ENCODE results near the gene SSUH2.
A peak's percentile ranks its signal among the peaks of the same experiment; 100 is the strongest.

SSUH2 gene

DNA sequence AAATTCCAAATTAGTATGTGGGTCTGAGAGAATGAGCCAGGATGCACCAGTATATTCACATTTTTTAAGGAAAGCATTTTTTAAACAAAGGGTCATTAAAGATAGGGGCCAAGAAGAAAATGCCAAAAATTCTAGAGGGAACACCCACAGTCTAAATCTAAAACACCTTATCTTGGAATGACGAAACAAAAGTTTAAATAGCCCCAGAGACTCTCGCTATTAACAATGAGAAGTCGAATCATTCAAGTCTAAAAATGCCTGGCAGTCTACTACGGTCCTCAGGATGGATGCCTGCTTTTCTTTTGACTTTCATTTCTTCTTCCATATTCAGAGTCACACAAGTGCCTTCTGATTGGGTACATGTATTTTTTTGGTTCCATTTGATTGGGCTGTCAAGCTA is 66.3 kb downstream of the SSUH2 start:
- no peak for DNase-seq

GRCh38 chr3:8576841-8577571 is 67.6 kb downstream of the SSUH2 start:
- DNase-seq, result no peak

- DNase-seq, result no peak
Measured at GRCh38 chr3:8576436-8576835, 68.2 kb downstream of the SSUH2 start.

DNA sequence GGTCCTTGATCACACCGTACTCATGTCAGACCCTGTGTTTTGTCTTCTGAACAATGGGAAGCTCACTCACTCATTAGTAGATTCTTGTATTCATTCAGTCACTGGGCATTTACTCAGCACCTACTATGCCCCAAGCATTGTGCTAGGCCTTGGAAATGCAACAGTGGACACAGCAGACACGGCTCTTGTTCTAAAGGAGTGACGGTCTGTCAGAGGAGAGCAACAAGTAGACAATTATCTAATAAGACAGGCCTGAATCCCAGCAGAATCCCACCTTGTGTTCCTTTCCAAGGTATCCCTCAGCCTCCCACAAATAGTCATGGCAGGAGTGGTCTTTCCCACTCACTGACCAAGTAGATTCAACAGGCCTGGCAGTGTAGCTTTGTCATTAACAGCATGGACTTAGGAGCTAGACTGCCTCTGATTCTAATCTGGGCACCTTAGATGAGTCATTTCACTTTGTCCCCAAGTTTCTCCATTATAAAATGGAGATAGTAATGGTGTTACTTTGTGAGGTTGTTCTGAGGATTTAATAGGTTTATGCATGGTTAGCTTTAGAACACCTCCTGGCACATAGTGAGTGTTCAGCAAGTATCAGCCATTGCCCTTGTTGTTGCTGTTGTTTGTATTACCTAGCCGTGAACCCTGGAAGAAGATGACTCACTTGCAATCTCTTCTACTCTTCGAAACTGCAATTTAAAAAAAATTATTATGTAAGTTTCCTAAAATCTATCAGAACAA is 69.1 kb downstream of the SSUH2 start:
- DNase-seq, result no peak

DNA sequence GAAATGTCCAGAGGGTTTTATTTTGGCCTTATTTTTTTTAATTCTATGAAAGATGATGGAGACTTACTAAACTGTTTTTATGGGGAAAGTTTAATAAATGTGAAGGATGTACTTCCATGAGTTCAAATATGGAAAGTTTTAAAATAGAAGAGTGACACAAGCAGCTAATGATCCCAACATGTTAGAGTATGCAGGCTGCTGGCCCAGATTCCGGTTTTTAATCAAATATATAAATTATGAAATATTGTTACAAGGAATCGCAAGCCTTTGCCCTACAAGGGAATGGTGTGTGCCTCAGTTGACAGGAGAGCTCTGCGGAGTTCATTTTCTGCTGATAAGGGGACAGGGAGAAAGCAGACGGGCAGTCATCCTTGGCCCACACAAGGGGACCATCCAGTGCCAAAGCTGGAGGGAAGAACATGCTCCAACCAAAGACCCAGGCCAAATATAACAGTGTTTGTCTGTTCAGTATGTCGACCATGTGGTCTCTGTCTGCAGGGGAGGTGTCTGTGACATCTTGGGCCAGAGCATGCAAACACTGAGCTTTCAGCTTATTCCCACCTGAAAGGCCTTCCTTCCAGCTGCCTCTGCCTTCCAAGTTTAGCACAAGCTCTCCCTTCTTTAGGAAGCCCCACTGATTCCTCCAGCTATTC is 69.8 kb downstream of the SSUH2 start:
- DNase-seq, result no peak

DNA sequence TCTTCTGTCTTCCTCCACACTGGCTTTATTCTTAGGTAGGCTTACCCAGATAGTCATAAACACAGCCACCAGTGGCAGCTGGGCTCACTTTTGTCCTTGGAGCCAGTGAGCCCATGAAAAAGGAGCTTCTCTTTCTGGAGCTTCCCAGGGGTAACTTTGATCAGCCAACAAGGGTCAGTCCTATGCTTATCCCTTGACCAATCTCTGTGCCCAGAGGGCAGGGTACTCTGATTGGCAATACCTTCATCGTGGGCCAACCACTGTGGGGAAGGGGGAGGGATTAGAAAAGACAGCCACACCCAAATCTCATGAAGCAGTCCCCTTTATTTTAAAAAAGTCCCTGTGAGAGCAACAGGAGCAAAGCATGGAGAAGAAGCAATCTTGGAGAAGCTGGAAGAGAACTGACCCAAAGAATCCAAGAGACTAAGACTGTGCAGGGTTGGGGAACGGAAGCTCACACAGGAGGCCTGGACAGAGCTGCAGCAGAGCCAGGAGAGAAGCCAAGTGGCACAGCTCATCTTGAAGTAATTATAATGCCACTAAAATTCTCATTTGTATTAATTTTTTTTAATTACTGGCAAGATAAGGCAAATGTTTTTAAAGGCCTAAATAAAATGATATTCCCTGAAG is 70.4 kb downstream of the SSUH2 start:
- DNase-seq, result no peak

- DNase-seq, result no peak
Measured at GRCh38 chr3:8573342-8573926, 71.2 kb downstream of the SSUH2 start.

DNA sequence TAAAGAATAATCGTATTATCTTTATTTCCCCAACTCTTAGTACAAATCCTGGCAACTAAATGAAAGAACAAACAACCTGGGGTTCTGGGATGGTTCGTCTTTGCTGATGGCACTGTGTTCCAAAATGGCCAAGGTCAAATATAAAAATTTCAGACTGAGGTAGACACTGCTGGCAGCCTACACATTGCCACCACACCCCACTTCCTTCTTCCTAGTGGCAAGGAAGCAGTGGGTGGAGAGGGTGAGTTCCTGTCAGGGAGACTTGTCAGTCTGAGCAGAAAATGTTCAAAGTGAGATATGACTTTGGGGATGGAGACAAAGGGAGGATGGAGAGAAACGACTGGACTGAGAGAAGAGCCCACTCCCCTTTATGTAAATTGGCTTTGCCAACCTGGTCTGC is 73.3 kb downstream of the SSUH2 start:
- peak; percentile 41 to 66 for DNase-seq

All from inflammatory macrophage treated with lipopolysaccharide for 1 hour (primary cell).